Cortex of kidney (tissue), 1 donor: ENCODE data around the gene TMEM175.

Source experiments
- DNase-seq: peaks from one replicate; lab custom pipeline; 2025; lab: John Stamatoyannopoulos, UW

The TMEM175 gene

DNA sequence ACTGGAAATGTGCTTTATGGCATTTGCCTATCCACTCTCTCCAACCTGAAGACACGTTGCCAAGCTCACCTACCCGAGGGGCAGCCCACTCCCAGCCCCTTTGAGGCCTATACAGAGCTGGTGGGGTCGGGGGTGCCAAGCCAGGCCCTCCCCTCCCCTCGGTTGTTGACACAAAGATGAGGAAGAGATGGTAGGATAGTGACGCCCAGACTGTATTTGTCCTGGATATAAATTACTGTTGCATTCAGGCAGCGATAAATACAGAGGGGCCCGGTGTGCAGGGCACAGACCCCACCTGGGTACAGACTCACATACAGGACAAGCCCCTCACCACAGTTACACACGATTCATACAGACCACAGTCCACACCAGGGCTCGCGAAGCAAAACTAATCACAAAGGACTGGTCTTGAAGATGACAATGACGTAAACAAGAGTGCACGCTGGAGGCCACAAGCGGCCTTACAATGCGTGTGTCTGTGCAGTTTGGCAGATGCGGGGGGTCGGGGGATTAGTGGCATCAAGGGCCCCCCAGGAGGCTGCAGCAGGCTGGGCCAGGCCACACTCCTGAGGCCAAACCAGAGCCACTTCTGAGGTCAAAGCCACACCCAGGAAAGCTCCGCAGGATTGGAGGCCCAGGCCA lies 26.6 kb downstream of the TMEM175 start:
- DNase-seq = no peak

DNA sequence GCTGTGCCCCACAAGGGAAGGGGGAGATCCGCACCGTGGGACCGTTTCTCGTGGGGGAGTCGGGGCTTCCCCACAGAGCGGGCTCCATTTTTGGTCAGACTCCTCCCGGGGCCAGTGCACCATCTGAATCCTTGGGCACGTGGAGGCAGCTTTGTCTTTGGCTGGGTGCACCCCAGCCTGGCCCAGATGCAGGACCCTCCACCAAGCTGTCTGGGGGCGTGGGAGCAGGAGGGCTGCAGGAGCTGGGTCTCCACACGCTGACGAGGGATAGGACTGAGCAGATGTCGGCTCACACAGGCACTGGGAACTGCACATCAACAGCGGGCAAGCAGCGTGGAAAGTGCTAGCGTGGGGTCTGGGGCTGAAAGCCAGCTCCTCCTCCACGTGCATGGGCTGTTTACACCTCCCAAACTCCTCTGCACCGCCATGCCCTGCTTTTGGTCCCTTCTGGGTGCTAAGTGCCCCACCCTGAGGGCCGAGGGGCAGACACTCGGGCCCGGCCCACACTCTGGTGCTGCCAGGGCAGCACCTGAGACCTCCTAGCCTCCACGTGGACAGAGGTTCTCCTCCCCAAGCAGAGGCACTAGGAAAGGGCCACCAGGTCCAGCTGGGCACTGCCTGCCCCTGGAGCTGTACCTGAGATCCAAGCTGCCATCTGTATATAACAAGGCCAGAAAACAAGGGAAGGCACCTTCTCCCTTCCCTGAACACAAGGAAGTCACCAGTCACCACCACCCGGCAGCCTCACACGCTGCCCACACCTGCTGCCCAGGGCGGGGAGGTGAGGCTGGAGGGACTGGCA lies 27.3 kb downstream of the TMEM175 start:
- DNase-seq = no peak

DNA sequence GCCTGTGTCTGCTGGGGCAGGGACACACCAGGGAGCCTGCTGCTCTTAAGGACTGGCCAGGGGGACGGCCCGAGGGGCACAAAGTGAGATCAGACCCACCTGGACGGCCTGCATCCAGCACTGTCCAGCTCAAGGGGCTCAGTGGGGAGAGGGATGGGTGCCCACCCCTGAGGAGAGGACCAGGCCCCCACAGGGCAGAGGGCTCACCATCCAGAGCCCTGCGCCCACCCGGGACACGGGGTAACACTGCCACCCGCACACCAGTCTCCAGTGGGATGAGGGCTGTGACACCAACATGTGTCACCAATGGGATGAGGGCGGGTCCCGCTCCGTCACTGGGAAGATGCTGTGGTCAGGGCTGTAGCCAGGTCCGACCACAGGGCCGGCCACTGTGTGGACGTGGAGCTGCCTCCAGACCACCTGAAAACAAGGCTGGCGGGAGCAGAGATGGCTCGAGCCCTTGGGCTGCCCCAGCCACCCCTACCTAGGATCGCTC lies 27.9 kb downstream of the TMEM175 start:
- no peak for DNase-seq

DNA sequence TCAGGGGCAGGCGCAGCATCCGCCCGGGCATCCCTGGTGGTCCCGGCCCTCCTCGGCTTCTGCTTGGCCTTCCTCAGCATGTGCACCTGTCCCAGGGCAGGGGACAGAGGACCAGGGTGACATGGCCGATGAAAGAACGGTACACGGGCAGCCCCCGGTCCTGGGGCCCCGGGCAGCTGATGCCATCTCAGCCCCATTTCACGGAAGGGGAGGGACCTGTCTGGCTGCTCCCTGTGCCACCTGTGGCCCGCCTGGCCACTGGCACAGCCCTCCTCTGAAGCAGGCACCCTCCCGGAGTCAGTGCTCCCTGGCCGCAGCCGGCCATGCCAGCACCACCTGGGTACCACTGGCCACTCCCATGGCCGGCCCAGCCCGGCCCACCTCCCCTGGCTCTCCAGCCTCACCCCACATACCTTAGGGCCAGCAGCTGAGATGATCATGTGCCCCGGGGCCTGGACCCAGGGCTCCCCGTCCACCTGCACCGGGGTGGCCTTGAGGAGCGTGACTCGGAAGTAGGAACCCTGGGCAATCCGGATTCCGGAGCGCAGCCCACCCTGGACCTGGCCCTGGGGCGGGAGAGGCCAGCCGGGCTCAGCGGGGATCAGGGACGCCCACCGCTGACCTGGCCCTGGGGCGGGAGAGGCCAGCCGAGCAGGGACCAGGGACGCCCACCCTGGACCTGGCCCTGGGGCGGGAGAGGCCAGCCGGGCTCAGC lies 28.5 kb downstream of the TMEM175 start:
- no peak for DNase-seq

DNA sequence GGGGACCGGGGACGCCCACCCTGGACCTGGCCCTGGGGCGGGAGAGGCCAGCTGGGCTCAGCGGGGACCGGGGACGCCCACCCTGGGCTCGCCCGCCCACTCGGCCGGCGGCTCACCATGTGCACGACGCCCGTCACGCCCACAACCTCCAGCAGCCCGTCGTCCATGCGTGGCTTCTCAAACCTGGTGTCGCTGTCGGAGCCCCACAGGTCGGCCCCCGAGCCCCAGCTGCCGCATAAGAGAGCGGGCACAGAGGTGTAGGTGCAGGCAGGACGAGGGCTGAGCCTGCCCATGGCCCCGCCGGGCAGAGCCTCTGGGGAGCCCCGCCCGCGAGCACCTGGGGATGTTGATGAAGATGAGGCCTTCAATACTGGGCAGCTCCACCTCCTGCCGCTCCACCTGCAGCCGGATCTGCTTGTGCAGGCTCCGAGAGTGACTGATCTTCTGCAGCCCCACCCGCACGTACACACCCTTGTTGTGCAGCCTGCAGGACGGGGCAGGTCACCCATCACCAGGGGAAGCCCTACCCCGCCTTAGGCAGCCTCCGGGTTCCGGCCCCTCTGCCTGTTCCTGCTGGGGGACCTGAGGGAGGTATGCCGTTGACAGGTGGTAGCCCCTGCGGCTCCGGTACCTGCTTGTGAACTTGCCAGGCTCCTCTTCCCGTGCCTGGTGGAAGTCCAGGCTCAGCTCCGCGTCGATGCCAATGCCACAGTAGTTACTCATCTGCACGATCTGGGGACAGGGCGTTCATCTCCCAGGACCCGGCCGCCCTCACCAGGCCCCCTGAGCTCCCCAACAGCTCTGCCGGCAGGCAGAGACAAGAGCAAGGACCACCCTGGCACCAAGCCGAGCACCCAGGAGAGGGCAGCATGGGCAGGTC lies 29.3 kb downstream of the TMEM175 start:
- DNase-seq = no peak

DNA sequence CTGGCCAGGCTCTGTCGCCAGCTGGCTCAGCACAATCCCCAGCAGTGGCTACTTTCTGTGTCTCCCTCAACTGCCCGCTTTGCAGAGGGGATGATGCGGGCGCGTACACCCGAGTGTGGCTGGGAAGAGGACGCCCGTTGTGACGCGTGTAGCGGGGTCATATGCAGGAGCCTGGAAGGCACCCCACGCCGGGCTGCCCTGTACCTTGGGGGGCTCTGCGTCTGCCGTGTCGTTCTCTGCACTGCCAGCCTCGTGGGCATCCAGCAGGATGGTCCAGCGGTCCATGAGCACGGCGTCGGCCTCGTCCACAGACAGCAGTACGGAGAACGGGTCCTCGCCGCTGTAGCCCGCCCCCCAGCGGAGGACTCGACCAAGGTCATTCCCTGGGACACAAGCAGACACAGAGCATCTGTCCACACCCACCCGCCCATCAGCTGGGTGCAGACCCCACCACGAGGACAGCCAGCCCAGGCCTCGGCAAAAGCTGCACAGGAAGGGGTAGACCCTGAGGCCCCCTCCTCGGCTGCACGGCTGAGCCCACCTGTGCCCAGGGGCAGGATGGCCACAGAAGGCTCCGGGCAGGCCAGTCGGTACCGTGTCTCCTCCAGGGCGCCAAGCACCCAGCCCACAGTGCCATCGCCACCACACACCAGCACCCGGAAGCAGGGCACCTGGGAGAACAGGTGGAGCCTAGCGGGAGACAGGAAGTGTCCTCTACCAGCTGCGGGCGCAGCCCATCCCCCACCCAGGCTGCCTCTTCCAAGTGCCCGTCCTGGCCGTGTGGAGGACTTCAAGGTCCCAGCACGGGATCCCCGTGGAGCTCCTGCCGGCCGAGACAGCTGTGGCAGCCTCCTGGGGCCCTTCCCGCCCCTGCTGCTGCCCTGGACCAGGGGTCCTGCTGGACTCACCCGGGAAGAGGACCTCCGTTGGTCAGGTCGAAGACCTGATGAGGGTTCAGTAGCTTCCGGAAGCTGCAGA lies 30.3 kb downstream of the TMEM175 start:
- DNase-seq = no peak

DNA sequence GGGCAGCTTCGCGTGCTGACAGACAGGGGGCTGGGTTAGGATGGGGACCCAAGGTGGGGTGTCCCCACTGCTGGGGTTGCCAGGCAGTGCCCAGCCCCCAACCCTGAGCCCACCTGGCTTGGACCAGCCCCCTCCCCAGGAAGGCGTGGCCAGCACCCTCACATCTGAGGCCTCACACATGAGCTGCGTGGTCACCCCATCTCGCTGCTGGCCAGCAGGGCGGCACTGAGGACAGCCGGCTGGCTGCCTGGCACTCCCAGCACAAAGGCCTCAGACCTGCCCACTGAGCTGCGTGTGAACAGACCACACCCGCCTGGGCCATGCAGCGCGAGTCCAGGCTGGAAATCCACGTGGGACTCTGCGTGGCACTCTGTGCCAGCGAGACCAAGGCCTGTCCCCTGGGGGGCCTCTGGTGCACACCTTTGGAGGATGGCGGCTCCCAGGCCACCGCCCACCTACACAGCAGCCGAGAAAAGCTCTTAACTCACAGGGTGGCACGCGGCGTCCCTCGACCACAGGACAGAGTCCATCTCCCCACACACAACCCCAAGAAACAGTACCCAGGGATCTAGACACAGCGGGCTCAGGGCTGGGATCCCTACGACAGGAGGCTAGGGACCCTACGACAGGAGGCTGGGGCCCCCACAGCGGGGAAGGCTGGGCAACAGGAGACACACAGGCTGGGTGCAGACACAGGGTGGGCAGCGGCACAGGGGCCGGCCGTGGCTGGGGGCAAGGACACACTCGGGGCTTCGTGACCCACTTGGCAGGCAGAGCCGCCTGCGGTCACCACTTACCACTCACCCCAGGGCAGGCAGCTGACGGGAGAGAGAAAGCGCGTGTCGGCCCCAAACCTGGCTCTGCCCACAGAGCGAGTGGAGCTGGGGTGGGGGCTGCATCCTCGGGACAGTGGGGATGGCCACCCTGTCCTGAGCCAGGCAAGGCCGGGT lies 31.3 kb downstream of the TMEM175 start:
- no peak for DNase-seq

DNA sequence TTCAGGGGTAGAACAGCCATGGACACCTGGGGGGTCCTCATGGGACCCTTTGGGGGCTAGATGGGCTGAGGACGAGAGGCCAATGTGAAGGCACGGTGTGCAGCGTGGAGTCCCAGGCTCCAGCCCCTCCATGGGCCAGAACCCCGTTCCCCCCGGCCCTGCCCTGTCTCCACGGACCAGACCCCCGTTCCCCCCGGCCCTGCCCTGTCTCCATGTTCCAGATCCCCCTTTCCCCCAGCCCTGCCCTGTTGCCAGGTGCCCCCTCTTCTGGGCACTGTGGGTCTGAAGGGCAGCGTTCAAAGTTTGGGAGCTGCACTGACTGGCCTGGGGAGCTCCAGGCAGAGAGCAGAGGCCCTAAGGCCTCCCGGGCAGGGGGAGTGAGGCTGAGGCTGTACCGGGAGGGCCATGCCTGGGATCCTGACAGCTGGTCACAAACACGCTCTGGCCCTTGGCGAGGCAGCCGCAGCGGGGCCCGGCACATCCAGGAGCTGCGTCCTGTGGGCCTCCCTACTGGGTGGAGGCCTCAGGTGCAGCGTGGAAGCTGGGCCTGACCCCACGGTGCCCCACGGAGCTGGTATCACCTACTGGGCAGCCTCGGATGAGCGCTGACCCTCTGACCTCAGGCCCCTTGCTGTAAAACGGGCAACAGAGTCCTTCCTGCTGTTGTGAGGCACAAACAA lies 32.2 kb downstream of the TMEM175 start:
- DNase-seq = no peak

DNA sequence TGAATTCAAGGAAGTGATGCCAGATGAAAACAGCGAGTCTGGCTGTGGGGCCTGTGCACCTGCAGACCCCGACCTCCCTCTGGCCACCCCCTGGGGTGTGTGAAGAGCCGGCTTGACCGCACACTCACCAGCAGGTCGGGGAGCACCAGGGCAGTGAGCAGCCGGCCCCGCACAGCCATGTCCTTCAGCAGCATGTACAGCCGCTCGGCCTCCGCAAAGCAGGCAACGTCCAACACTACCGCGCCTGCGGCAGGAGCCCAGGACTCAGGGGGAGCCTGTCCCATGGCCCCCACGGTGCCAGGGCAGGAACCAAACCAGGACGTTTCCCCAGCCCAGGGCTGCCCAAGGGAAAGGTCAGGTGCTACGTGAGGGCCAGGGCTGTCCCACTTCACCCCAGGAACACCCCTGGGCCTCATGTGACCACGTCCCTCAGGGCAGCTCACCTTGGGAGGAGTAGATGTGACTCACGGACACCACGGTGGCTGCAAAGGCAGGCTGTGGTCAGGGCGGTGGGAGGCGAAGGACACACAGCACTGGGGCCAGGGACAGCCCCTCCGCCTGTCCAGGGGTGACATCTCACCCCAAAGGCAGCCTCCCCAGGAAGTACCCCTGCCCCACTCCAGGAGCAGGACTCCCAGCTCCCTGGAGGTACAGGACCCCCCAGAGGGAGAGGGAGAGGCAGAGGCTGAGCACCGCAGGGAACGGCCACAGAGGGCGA lies 32.9 kb downstream of the TMEM175 start:
- no peak for DNase-seq

DNA sequence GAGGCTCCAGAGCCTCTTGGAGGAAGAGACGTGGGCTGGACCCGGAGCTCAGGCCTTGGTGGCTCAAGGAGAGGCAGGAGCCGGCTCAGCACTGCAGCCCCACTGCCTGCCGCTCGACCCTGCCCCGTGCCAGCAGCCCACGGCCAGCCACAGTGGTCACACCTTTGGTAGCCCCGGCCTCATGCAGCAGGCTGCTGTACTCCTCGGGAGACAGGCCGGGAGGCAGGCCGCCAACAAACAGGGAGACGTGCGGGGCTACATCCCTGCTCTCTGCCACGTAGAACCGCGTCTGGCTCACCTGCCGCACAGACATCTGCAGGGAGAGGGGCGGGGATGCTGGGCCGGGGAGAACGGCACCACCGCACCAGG lies 33.5 kb downstream of the TMEM175 start:
- DNase-seq = no peak

DNA sequence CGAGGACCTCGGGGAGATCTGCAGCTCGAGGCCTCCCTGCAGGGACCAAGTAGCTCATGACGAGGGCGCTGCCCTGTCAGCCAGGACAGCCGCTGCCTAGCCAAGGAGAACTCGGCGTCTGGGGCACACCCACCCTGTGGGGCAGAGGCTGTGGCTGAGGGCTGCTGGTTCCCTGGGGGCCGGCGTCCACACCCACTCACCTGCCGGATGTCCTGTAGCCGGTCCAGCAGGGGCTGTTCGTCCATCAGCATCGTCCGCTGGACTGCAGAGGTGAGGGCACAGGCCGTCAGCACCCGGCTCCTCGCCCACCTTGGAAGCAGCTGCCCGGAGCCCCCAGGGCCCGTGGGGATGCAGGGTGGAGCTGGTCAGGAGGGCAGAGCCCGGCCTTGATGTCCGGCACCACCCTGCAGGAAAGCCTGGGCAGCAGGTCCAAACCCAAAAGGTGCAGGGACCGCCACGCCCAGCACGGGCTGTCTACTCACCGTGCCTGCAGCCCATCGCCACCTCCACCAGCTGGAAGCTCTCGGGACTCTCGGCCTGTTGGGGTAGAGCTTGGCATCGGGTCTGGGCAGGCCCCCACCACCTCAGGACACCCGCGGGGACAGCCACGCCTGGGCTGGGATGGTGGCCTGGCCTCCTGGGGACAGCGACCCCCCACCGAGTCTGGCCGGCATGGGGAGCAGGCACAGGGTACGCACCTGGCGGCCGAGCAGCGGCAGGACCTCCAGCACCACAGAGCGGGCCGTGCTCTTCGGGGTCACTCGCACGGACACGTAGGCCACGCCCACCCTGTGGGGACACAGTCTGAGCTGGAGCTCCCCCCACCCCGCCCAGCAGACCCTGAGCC lies 34.2 kb downstream of the TMEM175 start:
- no peak for DNase-seq

DNA sequence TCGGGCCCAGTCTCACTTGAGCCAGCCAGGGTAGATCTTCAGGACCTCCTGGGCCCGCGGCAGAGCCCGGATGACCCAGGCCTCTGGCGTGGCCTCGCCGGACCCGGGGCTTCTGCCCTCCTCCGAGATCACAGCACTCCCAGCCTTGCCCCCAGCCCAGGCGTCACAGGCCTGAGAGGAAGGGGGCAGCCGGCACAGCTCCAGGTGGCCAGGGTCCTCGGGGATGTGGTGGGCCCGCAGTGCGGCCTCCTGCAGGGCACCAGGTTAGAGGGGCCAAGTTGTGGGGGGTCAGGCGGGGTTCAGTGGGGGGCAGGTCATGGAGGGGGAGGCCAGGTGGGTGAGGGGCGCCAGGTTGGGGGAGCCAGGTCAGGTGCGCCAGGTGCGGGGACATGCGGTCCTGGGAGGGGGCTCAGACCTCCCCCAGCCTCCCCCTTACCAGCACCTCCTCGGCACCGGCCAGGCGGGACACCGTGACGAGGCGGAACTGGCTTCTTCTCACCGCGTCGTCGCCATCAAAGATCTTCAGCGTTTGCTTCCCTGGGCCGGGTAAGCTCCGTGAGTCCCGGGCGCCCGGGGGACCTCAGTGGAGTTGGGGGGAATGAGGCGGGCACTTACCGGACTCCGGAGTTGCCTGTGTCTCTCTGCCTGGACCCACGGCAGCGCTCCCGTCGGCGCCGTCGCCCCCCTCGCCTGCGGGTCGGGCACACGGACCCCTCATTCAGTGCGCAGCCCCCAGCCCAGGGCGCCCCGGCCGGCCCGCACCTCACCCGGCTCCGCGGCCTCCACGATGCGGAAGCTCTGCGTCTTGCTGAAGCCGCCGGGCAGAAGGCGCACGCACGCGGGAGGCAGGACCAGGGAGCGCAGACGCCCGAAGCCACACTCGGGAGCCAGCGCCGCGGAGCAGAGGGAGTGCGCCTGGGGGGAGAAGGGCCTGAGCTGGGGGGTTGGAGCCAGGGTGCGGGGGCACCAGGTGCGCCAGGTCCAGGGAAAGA lies 35.1 kb downstream of the TMEM175 start:
- DNase-seq = no peak

DNA sequence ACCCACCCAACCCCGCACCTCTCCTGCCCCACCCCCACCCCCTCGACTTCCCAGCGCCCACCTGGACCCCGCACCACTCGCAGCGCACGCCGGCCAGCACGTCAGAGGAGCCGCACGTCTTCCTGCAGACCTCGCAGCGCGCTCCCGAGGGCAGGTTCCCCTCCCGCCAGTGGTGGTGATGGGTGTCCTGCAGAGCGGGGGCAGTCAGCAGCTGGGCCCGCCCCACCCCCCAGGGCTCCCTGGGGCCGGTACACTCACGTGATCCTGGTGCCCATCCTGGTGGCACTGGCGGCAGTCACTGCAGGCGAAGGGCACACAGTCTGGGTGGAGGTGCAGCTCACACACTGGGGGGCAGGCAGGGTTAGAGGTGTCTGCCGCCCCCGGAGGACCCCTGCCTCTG lies 36.0 kb downstream of the TMEM175 start:
- no peak for DNase-seq

DNA sequence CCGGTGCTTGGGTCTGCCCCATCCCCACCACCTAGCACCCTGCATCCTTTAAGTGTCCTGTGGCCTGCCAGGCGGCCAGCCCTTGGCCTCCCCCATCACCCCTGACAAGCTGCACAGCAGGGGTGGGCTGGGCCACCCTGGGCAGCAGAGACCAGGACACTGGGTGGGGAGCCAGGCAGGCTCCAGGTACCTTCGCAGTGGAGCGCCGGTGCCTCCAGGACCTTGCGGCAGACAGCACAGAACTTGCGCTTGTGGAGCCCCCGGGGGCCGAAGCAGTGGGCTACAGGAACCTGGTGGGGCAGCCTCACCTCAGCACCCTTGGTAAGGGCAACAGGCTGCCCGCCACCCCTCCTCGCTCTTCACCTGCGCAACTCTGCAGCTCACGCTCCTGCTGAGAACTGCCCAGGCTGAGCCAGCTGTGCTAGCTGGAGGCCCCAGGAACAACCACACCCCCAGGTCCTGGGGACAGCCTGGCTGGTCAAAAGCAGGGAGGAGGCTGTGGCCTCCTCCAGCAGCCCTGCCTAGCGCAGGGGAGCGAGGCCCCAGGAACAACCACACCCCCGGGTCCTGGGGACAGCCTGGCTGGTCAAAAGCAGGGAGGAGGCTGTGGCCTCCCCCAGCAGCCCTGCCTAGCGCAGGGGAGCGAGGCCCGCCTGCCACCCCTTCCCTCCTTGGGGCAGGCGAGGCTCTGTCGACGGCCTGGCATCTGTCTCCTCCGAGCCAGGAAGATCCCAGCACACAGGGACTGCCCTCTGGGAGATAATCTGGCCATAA lies 36.5 kb downstream of the TMEM175 start:
- DNase-seq = no peak

DNA sequence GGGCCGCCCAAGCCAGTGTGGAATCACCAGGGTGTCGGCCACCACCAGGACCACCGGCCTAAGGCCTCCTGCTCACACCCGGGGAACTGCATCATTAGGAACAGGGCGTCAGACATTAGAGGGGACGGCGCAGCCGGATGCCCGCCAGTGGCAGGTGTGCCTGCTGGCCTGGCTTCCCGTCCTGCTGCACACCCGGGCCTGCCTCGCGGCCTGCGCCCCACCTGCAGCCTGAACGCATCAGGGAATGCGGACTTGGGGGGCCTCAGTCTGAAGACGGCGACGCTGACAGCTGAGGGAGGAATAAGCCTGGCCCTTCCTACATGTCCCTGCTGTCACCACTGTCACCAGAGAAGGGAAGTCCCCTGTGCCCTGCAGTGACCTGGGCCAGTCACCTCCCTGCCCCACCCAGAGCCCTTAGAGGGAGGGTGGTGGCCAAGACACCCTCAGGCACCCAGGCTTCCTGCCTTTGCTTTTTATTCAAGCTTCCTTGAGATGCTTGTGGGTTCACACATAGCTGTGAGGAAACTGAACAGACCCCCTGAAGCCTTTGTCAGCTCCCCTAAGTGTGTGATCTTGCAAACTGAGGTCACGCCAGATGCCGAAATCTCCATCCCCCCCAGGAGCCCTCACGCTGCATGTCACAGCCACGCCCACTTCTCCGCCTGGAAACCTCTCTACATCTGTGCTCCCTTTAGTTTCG lies 37.9 kb downstream of the TMEM175 start:
- no peak for DNase-seq
